ENCODE results near the gene ADORA2B. TPM values are rescaled to one million over a fixed set of nuclear protein-coding genes. Genes with fewer than 3 reads are reported as not detected.

Gene ADORA2B
- total and polyA plus RNA-seq, 2 of the 4 experiments (the other 2 are of a cell fraction), result 5.2 to 5.5 TPM

GRCh38 chr17:16001226-16001897, 56.4 kb downstream of the ADORA2B start:
- Histone ChIP-seq H2BK5ac (ENCODE audit: low read depth, low read length, poor library complexity, severe bottlenecking) (no peak overlapping the region), H3K27me3 (ENCODE audit: control insufficient read depth, insufficient read depth, low read length) (no peaks in the 10 kb centered on the region), H3K23ac (ENCODE audit: low read depth, low read length) (peak overlapping the region; percentile 48), H2AK9ac (replicated peaks; ENCODE audit: low read depth, low read length, poor library complexity) (no peak overlapping the region), H2AK5ac (ENCODE audit: low read depth, low read length) (no peak overlapping the region), H3K79me1 (ENCODE audit: low read depth in 1 of 2, low read length in 2 of 2) (peaks cover 32 to 54% of the 10 kb centered on the region in 2 experiments), H3K4me2 (ENCODE audit: low read depth, low read length) (peak overlapping the region; percentile 99; the same call in 1 of the 2 replicates), H3K56ac (ENCODE audit: extremely low read depth, insufficient read depth, low read length) (no peak overlapping the region), H3K9ac (ENCODE audit: low read depth, low read length) (no peak overlapping the region), H3K27ac (ENCODE audit: insufficient read depth, low read length) (no peak overlapping the region), H2BK15ac (ENCODE audit: low read depth, low read length) (no peak overlapping the region), H3K9me1 (ENCODE audit: insufficient read depth, low read length) (peaks cover 7% of the 10 kb centered on the region), H3K9me3 (ENCODE audit: control insufficient read depth, insufficient read depth, low read length) (no peaks in the 10 kb centered on the region), H2BK120ac (ENCODE audit: low read depth, low read length) (no peak overlapping the region), H4K8ac (ENCODE audit: low read depth in 2 of 2, low read length in 2 of 2) (no peak overlapping the region), H4K5ac (ENCODE audit: low read depth, low read length) (no peak overlapping the region), H2BK20ac (ENCODE audit: low read depth, low read length) (no peak overlapping the region), H4K91ac (ENCODE audit: insufficient read depth, low read depth, low read length) (no peak overlapping the region), H3K4me3 (ENCODE audit: insufficient read depth, low read depth, low read length) (peak overlapping the region; percentile 72; the same call in 1 of the 2 replicates), H3K4me1 (ENCODE audit: control insufficient read depth, insufficient read depth, low read length) (peaks cover 6% of the 10 kb centered on the region; the same call in 1 of the 2 replicates), H3K4ac (ENCODE audit: low read depth, low read length) (no peak overlapping the region), H3K36me3 (ENCODE audit: control insufficient read depth, insufficient read depth, low read length) (peaks cover 31% of the 10 kb centered on the region), H3K14ac (replicated peaks; ENCODE audit: low read depth, low read length) (no peak overlapping the region; the same call in 1 of the 2 replicates), H4K20me1 (ENCODE audit: insufficient read depth, low read length) (peaks cover 5% of the 10 kb centered on the region; the same call in 1 of the 2 replicates), H3K18ac (ENCODE audit: low read depth, low read length) (no peak overlapping the region), H2AFZ (replicated peaks; ENCODE audit: low read length, poor library complexity) (no peak overlapping the region)
- POLR2A ChIA-PET (ENCODE audit: unreplicated experiment), result no interaction called here
- dilution Hi-C loops (cut with HindIII; ENCODE audit: low sequenced_read_pairs, unreplicated experiment) (no loop called here), intact Hi-C loops (cut with micrococcal nuclease) (no loop called here), in situ Hi-C loops (cut with MboI; ENCODE audit: low sequenced_read_pairs) (no loop called here)
- ATAC-seq (ENCODE audit: low read depth) (no peak), DNase-seq (no peak)
- CTCF ChIA-PET, result interaction anchor here (0.6 kb wide), 1 partner anchor 144 kb away, joined by 3 read pairs; no protein-coding TSS in a partner anchor
- no TSS peak for BruUV-seq (replicated peaks)
- no peak for TF ChIP-seq CHD1 (IDR thresholded peaks at IDR 0.05; ENCODE audit: low read depth, low read length)
- TF ChIP-seq RAD21 (IDR thresholded peaks at IDR 0.05; ENCODE audit: low read length), result no peak
- no peak for TF ChIP-seq CEBPB (IDR thresholded peaks at IDR 0.05; ENCODE audit: low read depth, low read length)

Data from IMR-90 (cell line).